SU-DHL-6 (cell line): ENCODE data around the gene PNMA8C.

Experiments used
- CTCF ChIP-seq: fragments of 200-600 bp; sonication (generic); IDR thresholded peaks from one replicate; pipeline ENCODE4 v1.5.1; 2017; ENCODE audit warnings: antibody characterized with exemption, mild to moderate bottlenecking, low read length, moderate library complexity; ENCODE audit not compliant: insufficient read depth, poor library complexity, severe bottlenecking
- EZH2phosphoT487 ChIP-seq: fragments of 200-600 bp; sonication (generic), shearing (Covaris generic); conservative IDR thresholded peaks from 2 replicates; pipeline ENCODE4 v1.6.1; 2018; ENCODE audit warnings: mild to moderate bottlenecking, antibody characterized with exemption, low read length, moderate library complexity, mixed read lengths

- no peak for TF ChIP-seq CTCF
- TF ChIP-seq EZH2phosphoT487: no peak
Observed at GRCh38 chr19:46471811-46472543, 43.2 kb upstream of the PNMA8C start.
